ENCODE measurements around the gene MTMR2.

The MTMR2 gene

DNA sequence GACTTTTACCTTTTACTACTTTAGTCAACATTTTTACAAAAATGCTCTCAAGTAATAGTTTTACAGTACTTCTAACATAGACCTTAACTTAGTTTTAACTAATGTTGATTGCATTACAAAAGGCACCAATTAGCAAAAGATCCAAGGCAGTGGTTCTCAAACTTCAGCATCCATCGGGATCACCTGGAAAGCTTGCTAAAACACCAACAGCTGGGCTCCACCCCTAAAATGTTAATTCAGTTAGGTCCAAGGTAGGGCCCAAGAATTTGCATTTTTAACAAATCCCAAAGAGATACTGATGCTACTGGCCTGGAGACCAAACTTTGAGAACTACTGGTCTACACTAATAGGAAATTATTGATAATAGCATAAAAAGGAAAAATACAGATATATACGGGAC lies 5.9 kb downstream of the MTMR2 start:
- no peak for DNase-seq (ENCODE audit: low read depth in 2 of 2)

DNA sequence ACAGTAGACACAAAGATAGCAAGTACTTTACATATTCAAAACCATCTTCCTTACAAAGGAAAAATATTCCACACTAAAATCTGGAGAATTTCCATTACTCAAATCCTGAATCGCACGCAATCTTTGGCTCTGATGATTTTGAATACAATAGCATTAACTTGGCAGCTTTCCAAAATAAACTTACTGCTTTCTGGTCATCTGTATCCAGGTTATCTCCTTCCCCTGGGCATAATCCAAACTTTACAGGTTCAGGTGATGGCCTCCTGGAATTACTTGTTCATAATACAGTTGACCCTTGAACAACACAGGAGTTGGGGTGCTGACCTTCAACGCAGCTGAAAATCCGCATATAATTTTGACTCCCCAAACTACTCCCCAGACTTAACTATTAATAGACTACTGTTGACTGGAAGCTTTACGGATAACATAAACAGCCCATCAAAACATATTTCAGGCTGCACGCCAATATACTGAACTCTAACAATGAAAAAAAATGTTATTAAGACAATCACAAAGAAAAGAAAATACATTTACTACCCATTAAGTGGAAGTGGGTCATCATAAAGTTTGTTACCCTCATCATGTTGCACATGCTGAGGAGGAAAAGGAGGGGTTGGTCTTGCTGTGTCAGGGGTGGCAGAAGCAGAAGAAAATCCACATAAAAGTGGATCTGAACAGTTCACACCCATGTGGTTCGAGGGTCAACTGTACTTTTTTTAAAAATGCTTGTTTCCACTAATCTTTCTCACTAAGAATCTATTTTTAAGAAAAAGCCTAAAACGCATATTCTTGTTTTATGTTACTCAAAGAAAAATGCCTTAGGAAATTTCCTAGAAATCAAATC lies 6.5 kb downstream of the MTMR2 start:
- DNase-seq (ENCODE audit: low read depth in 2 of 2) = no peak

DNA sequence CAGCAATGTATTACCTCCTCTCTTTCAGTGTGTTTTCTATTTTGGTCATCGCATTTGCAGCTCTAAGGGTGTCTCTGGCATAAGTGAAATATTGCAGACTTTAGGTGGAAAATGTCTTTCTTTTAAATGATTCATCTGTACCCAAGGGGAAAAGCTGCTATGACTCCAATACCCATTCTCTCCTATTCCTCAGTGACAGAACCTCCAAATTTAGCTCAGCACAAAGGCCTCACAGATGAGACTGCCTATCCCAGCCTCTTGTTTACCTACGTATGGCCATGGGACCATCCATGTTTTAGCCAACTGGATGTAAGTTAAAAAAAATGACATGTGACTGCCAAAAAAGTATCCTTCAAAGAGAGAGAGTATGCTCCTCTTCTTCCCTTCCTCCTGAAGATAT lies 7.9 kb downstream of the MTMR2 start:
- no peak for DNase-seq (ENCODE audit: low read depth in 2 of 2)

DNA sequence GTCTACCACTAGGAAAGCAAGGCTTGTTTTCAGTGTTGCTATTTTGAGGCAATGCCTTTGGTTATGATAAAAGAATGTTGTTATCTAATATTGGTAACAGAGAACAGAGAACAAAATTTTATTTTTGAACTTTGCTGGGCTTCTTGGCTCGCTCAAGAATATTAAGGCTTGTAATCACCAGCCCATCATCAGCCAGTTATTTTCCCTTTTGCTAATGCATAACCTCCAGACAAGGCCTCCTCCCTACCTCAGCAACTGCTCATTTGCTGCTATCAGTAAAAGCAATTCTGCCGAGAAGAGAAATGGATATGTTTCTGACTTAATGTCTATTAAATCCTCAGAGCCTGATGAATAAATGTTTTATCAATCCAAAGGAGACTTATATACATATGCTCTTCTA lies 8.9 kb downstream of the MTMR2 start:
- DNase-seq (ENCODE audit: low read depth in 2 of 2) = no peak

DNA sequence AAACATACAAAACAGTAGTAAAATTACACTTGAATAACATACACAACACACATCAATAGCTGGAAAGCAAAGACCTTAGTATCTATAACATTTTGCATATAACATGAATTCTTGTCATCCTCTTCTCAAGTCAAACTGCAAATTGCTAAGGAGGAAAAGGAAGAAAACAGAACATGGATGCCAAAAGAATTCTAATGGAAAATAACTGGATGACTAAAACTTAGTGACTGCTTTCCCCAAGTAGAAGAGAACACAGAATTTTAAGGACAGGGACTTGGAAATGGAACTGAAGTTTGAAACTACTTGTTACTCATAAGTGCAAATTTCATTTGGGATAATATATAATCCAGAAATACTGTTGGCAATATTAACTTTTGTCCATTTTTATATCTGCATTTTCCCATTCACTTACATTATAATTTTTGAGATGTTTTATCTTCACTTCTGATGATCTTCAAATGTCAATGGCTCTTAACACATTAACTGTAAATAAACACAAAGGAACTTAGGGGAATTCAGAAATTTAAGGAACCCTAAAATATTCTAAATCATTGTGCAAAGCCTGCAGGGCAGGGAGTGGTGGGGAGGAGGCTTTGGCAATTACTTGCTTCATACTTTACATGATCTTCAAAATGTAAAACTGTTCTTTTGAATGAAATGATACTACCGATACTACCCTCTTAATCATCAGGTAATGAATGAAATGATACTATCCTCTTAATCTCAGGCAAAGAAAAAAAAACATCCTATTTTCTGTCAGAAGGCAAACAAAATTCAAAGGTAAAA lies 9.9 kb downstream of the MTMR2 start:
- DNase-seq (ENCODE audit: low read depth in 2 of 2) = no peak

DNA sequence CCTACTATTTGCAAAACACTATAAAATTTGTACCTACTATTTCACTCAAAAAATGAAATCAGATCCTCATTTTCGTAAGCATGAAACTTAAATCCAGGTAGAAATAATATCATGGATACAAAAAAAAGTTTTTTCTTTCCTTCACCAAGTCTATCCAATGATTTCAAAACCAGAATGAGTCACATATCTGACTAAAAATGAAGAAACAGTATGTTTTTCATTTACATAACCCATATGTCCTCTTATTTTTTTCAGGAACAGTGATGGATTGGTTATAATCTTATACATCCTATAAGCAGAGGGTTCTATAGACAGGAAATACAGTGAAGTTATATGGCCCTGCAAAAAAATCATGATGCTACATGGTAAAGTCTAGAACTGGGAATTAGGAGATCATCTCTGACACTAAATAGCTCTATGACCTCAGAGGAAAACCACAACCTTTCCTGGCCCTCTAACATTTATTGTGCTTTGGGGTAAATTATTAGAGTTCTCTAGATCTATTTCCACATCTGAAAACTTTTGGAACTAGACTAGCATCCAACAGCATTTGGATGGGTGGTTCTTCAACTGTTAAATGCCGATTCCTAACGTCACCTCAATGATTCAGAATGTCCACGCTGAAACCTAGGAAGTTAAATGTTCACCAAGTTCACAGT lies 10.9 kb downstream of the MTMR2 start:
- DNase-seq (ENCODE audit: low read depth in 2 of 2) = no peak

DNA sequence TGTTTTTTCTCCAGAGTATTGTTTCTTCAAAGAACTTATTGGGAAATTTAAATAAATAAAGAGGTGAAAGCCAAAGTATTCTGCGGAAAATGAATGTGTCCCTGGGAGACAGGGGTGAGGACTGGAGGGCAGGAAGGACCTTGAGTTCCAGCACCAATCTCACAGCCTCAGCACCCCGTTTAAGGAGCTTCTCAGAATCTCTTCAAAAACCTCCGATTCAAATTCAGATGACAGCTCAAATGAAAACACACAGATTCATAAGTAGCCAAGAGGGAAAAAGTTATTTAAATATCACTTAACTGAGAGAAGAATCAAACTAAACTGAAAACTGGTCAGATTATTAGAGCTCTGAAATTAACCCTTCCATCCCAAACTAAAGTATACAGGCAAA lies 12.5 kb downstream of the MTMR2 start:
- no peak for DNase-seq (ENCODE audit: low read depth in 2 of 2)

DNA sequence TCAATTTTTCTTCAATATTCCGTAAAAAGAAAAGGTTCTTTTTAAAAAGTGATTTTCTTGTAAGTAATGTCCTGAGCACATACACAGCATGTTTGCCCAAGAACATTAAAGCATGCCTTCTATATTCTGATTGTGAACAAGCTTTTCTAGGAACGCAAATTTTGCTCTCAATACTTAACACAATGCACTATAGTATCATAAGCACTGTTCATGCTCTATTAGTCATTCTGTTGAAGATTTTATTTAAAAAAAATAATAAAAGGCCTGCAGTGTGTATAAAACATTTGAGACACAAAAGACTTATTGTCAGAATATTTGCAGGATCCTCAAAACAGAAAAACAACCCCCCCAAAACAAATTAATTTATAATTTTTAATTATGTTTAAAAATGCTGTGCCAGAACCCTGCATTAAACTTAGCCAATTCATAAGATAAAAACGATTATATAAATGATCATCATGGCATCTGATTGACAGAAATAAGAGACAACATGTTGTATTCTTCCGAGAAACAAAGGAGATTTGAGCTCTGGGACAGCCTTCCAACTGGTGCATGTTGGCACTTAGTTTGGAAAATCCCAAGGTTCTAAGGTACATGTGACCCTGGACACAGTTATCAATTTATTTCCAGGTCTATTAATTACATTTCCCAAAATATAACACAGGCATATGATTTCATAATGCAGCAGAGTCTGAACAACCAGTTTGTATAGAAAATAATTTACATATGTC lies 13.1 kb downstream of the MTMR2 start:
- DNase-seq (ENCODE audit: low read depth in 2 of 2) = no peak

DNA sequence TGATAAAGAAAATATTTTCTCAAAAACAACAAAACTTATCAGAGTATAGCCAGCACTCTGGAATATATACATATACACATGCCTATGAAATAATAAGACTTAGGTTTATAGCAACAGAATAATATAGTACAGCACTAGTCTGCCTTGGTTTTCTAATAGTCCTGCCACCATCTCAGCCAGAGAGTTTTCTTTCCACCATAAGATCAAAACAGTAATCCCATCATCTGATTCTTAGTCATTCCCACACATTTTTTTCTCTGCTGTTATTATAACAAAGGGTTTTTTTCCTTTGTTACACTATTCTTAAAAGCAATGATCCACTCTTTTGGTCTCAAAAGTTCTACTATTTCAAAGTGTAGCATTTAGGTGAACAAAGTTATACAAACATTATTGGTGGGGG lies 15.1 kb downstream of the MTMR2 start:
- DNase-seq (ENCODE audit: low read depth in 2 of 2) = no peak

DNA sequence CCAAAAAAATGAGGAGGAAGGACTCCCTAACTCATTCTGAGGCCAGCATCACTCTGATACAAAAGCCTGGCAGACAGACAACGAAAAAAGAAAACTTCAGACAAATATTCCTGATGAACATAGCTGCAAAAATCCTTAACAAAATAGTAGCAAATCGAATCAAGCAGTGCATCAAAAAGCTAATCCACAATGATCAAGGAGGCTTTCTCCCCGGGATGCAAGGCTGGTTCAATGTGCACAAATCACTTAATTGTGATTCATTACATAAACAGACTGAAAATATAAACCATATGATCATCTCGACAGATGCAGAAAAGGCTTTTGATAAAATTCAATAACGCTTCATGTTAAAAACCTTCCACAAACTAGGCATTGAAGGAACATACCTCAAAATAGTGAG lies 16.4 kb downstream of the MTMR2 start:
- DNase-seq (ENCODE audit: low read depth in 2 of 2) = no peak

DNA sequence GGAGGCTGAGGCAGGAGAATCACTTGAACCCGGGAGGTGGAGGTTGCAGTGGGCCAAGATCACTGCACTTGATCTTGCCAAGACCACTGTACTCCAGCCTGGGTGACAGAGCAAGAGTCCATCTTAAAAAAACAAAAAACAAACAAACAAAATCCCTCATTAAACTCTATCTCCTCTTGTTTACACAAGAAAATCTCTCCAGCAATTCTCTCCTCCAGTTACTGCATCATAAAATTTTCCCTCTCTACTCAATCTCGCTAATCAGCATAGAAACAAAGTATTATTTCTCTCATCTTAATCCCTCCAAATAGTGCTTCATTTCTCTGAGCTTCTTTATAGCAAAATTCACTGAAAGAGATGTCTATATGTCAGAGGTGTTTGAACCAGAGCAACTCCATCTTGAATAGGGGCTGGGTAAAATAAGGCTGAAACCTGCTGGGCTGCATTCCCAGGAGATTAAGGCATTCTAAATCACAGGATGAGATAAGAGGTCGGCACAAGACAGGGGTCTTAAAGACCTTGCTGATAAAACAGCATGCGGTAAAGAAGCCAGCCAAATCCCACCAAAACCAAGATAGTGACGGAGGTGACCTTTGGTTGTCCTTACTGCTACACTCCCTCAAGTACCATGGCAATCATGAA lies 19.8 kb downstream of the MTMR2 start:
- DNase-seq (ENCODE audit: low read depth in 2 of 2) = no peak

DNA sequence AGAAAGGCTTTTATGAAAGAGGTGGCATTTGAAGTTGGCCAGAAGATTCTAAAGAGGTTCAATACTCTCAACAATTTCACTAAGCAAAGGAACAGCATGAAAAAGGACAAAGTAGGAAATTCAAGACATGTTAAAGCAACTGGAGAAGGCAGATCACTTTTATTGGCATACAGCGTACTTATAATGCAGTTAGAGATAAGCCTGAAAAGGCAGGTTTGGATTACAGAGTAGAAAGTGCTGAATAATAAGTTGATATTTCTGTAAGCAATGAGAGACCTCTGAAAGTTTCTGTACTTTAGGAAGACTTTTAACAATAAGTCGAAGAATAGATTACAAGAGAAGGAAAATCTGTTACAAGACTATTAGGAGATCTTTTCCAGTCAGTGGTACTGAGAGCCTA lies 25.1 kb downstream of the MTMR2 start:
- DNase-seq (ENCODE audit: low read depth in 2 of 2) = no peak

DNA sequence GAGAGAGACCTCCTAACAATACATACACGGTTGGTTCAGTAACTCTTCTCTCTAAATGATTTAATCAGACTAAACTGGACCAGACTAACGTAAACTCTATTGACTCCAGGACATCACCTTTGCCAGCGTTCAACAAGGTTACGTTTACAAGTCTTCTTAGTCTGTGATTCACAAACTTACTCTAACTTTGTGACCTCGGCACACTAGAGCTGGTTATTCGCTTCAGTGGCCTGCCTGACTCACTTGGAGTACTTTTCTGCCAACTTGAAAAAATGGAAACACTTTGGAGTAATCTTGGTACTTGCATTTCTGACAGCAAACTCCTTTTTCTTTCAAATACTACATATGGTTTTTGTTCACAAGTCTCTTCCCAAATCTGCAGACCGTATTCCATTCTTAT lies 26.2 kb downstream of the MTMR2 start:
- no peak for DNase-seq (ENCODE audit: low read depth in 2 of 2)

DNA sequence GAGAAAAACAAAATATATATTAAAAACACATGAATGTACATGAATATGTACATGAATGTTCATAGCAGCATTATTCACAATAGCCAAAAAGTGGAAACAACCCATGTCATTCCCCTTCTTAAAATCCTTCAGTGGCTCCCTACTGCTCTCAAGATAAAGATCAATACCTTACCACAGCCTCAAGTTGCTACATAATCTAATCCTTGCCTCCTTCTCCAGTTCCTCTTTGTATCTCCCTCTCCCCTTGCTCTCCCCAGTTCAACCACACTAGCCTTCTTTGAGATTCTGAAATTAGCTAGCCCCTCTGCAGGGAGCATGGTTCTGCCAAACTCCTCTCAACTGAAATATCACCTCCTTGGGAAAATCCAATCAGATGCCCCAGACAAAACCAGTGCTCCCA lies 28.1 kb downstream of the MTMR2 start:
- no peak for DNase-seq (ENCODE audit: low read depth in 2 of 2)

DNA sequence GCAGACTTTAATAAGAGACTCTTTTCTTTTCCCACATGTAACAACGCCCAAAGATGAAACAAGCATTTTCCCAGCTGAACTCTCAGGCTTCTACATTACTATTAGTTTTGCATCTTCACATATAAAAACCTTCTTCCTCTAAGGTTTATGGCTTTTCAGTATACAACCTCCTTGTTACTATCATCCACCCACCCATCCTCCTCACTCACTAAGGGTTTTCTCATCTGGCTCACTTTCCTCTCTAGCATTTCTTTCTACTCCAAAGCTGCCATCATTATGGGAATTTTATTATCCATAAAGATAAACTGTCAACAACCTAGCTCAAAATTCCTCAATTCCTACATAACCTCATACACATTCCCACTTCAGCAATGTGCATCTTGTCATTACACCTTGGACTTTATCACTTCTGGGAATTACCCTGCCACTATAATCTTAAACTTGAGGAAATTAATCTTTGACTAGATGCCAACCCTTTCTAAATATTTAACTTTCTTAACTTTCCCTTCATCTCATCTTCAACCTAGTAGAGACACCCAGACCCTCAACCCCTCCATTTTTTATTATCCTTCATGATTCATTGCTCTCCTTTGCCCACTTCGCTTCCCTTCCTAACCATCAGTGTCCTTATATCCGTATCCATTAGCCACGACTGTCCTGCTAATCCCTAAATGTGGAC lies 30.9 kb downstream of the MTMR2 start:
- DNase-seq (ENCODE audit: low read depth in 2 of 2) = no peak

DNA sequence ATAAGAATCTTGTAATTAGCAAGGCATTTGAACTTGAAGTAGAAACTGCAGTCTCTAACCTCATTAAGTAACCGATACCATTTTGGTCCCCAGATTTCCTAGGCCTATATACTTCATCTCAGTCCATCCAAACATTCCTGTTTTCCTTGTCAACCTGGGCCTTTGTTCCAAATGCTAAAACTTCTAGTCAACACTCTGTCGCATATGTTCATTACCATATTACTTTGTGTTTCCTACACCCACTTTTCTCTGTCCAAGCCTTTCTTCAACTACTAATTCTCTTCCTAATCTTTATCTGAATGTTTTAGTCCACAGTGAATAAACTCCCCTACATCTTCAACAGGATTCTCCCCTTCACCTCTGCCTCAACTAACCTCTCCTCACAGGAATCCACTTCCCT lies 31.4 kb downstream of the MTMR2 start:
- no peak for DNase-seq (ENCODE audit: low read depth in 2 of 2)

DNA sequence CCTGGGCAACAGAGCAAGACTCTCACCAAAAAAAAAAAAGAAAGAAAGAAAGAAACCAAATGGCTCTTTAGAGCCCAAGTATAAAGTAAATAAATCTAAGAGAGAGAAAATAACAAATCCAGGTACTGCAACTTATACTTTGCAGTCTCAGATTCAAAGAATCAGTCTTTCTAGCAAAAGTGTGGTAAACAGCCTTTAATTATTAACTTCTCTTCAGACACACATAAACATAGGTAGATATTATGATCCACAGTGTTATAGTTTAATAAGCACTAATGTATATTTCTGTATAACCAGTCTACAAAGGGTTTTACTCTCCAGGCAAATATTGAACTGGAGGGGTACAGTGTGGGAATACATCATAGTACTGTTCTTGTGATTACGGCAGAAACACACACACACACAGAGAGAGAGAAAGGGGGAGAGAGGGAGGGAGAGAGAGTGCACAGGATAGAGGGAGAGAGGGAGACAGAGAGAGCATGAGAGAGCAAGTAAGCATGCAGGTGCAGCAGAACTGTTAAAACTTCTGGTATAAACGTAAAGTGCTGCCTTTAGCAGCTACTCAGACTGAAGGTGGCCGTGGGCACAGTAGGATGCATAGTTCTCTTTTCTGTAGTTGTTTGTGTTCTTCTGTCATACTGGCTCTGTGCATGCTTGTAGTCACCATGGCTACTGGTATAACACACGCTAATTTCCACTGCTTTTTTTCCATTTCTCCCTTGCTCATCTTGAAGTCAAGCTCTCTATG lies 32.3 kb downstream of the MTMR2 start:
- no peak for DNase-seq (ENCODE audit: low read depth in 2 of 2)

DNA sequence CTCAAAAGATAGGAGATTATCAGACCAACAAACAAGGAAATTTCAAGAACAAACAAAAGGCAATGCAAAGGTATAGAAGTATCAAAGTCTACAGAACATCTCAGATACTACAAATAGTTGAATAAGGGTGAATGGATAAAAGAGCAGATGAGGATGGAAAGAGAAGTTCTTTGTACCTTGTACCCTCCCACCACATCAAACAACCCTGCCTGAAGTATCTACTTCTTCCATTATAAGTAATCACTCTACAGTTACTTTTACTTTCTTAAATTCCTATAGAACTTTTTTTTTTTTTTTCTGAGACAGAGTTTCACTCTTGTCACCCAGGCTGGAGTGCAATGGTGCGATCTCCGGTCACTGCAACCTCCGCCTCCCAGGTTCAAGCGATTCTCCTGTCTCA lies 35.1 kb downstream of the MTMR2 start:
- no peak for DNase-seq (ENCODE audit: low read depth in 2 of 2)

DNA sequence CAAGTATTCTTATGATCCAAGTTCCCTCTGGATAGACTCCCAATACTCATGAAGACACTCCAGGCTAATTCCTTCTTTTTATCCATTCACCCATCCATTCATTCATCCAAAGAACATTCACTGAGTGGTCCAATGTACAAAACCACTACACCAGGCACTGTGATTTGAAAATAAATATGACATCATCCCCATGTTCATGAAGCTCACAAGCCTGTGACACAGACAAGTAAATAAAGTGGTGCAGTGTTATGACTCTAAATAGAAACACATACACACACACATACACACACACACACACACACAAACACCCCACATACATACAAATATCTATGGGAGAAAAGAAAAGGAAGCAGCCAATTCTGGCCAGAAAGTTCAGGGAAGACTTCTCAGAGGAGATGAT lies 35.5 kb downstream of the MTMR2 start:
- no peak for DNase-seq (ENCODE audit: low read depth in 2 of 2)

DNA sequence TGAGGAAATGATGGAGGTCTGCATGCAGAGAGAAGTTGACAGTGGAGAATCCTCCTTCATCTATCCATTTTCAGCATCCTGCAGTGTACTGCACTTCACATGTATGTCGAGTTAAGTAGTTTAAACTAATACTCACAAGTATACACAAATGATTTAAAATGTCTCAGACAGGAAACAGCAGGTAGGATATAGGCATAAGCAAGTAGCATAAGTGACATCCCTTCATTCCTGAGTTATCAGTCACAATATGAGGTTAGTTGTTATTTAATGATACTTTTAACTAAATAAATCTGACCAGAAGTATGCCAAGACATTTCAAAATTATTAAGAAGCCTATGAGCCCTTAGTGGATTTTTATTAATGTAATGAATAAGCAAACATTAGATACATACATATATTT lies 37.4 kb downstream of the MTMR2 start:
- DNase-seq (ENCODE audit: low read depth in 2 of 2) = no peak
